CD4-positive, alpha-beta T cell treated with Interleukin-21 for 1 hour (primary cell): ENCODE data around the gene REEP3.
A peak's percentile ranks its signal among the peaks of the same experiment; 100 is the strongest.

Experiments used
- DNase-seq: peaks from one replicate; pipeline ENCODE4 v3.0.0-alpha.2; 2020

Gene REEP3

DNA sequence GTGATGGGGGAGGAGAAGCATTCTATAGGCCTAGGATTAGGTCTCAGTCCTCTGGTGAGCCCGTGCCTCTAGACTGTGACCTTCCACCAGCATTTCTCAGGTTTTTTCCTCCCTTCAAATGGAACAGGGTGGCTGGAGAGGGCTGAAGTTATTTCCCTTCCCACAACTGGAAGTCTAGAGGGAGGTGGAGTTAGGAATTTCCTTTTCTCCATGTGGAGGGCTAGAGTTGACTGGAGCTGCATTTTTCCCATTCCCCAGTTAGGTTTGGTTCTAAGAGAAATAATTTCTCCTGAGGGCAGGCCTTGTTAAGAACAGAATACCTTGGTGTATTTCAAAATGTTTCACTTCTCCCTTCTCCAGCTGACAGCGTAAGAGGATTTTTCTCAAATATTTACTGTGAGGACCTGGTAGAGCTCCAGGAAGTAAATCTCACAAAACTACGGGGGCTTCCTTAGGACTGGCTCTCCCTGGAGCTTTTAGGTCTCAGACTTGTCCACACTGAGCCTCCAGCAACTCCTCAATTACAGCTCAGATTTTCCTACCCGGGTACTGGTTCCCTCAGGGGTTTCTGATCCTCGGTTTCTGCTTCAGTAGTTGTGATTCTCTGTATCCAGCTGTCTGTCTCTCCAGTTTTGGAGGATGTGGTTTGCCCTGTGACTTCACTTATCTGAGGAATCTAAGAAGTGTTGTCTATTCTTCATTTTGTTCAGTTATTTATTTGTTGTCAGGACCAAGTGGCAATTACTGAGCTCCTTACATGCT lies 6.0 kb upstream of the REEP3 start:
- DNase-seq, result peak; percentile 17

DNA sequence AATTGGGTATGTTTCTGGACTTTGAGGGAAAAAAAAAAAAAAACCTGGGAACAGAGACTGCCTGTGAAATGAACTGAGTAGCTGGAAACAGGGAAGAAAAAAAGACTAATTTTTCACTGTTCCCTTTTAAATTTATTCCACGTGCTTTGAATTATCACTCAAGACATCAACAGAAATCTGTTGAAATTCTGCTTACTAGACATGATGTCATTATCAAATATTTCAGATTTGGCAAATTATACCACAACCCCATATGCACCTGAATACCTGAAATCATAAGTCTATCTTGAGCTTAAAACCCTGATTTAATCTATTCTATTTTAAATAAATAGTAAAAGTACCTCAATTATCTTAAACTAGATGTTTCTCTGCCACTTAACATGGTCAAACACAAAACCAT lies 5.0 kb upstream of the REEP3 start:
- DNase-seq, result no peak

- no peak for DNase-seq
These were observed 2.4 kb upstream of the REEP3 start for GRCh38 chr10:63518690-63519288.

GRCh38 chr10:63521416-63522276 lies 445 bp downstream of the REEP3 start:
- peak; percentile 54 for DNase-seq

GRCh38 chr10:63522277-63522687 lies 1.1 kb downstream of the REEP3 start:
- DNase-seq, result peak; percentile 50

DNA sequence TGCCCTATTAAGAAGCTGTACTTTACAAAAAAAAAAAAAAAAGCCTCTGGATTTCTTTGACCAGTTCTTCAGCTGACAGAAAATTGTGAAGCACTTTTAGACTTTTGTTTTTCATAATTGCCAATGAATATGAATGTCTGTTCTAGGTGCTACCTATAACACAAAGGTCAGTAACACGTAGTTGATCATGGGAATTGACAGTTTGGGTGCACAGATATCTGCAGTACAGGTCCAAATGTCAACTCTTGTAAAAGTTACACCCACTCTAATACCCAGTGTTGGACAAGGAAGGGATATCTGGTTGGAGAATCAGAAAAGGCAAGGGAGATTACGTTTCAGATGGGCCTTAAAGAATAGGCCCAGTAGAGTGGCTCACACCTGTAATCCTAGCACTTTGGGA lies 1.8 kb downstream of the REEP3 start:
- DNase-seq, result no peak

GRCh38 chr10:63525021-63525420 lies 3.8 kb downstream of the REEP3 start:
- DNase-seq, result no peak

DNA sequence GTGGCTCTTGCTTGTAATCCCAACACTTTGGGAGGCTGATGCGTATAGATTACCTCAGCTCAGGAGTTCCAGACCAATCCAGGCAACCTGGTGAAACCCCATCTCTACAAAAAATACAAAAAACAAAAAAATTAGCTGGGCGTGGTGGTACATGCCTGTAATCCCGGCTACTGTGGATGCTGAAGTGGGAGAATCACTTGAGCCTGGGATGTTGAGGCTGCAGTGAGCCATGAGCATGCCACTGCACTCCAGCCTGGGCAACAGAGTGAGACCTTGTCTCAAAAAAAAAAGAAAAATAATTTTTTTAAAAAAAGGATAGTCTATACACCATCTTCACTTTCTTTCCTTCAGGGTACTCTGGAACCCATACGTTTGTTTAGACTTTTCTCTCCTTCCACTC lies 6.2 kb downstream of the REEP3 start:
- no peak for DNase-seq

GRCh38 chr10:63528084-63528744 lies 7.0 kb downstream of the REEP3 start:
- no peak for DNase-seq

GRCh38 chr10:63530409-63530808 lies 9.2 kb downstream of the REEP3 start:
- DNase-seq, result no peak

- no peak for DNase-seq
These were observed 13.5 kb downstream of the REEP3 start for GRCh38 chr10:63534723-63535122.

- no peak for DNase-seq
These were observed 15.5 kb downstream of the REEP3 start for GRCh38 chr10:63536698-63537097.

- no peak for DNase-seq
These were observed 16.3 kb downstream of the REEP3 start for GRCh38 chr10:63537536-63537935.

DNA sequence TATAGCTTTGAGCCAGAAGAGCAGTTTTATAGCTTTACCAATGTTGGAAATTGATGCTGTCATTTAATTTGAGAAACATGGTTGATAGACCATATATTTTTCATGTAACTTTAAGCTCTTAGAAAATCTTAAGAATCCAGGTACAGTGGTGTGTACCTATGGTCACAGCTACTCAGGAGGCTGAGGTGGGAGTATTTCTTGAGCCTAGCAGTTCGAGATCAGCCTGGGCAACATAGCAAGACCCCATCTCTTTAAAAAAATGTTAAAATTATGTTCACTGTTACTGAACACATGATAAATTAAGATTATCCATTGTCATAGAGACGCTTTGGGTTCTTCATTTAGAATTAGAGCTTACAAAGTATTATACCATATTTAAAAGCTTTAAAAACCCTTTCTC lies 18.2 kb downstream of the REEP3 start:
- DNase-seq, result no peak

DNA sequence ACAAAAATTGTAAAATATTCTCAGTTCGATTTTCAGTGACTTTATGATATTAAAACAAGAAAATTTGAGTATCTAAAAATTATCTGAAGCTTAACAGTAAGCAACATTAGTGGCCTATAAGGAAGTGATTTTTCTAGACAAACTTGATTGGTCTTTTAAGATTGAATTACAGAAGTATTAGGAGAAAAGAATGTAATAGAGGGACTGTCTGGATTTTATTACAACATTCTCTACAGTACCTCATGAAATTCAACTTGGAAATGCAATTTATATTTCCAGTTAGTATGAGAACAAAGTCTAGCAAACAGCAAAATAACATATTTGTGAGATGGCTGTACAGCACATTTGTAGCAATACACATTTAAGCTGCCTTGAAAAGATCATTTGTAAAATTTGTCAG lies 18.8 kb downstream of the REEP3 start:
- DNase-seq, result no peak

DNA sequence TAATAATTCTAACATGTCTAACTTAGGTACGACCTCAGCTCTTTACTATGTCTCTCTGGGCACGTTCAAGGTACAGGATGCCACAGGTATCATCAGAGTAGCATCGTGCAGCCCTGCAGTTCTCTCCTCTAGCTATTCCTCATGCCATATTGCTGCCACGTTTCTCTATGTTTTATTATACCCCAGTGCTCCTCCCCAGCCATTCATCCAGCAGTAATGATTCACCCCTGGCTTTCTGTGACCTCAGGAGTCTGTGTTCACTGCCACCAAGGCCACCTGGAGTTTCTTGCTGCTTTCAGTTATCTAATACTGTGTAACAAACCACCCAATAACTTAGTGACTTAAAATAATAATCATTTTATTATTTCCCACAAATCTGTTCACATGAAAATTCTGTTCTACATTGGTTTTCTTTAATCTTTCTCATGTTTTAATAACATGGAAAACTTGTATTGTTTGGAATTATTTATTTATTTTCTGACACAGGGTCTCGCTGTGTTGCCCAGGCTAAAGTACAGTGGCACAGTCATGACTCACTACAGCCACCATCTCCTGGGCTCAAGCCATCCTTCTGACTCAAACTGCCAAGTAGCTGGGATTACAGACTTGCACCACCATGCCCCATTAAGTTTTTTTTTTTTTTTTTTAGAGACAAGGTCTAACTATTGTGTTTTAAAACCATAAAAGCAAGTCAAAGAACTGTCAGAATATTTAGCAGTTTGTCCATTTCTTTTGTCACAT lies 21.8 kb downstream of the REEP3 start:
- no peak for DNase-seq

GRCh38 chr10:63543576-63543962 lies 22.4 kb downstream of the REEP3 start:
- DNase-seq, result no peak

DNA sequence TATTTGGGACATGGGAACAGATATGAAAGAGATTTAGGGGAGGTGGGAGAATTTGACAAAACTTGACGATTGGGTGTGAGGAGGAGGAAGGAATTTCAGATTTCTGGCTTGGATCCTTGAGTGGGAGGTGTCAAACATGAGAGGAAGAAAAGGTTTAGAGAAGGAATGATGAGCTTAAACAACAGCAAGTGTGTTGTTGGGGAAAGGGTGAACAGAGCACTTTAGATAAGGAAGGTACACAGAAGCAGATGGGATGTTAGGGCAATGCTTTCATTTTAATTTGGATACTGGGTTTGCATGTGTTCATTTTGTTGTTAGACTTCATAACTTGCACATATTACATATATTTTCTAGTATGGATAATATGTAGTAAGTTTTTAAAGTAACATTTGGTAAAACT lies 23.2 kb downstream of the REEP3 start:
- DNase-seq, result no peak

GRCh38 chr10:63547628-63548360 lies 26.6 kb downstream of the REEP3 start:
- no peak for DNase-seq

GRCh38 chr10:63548860-63549259 lies 27.7 kb downstream of the REEP3 start:
- DNase-seq, result no peak

DNA sequence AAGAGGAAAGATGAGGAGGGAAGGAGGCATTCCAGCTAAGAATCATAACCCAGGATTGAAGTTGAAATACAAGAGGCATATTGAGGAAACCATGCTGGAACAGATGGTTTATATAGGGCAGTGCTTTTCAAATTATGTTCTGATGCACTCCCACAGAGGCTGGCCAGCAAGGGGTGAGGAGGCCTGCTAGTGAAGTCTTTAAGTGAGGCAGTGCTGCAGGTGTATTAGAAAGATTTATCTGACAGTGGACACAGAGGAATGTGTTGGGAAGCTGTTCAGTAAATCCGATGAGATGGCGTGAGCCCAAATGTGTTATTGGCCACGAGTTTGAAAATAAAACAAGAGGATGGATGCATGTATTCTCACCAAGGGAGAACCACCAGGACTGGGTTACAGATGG lies 28.6 kb downstream of the REEP3 start:
- no peak for DNase-seq

- DNase-seq, result no peak
These were observed 31.8 kb downstream of the REEP3 start for GRCh38 chr10:63553031-63553430.
